NB4 (cell line): Measurements from ENCODE around the gene SLC35G3.
"Not testable (repeated sequence)": the region's sequence is repeated elsewhere in the genome, so short reads cannot be mapped to it uniquely, and the experiment has no call there.

Experiments used
- DNase-seq: peaks from one replicate; pipeline ENCODE4 v3.0.0; 2010; ENCODE audit warnings: low read depth
- H3K4me3 ChIP-seq: one replicate; pipeline ENCODE4 v1.5.1; 2011; ENCODE audit warnings: mild to moderate bottlenecking, low read depth, low read length, moderate library complexity
- MAX ChIP-seq: IDR thresholded peaks from 2 replicates; pipeline ENCODE4 v1.6.1; 2011; ENCODE audit warnings: low read depth, low read length
- MYC ChIP-seq: IDR thresholded peaks from 2 replicates; pipeline ENCODE4 v1.6.1; 2011; ENCODE audit warnings: low read depth, low read length
- POLR2A ChIP-seq: IDR thresholded peaks from 2 replicates; pipeline ENCODE4 v1.6.1; 2011; ENCODE audit warnings: mild to moderate bottlenecking; ENCODE audit not compliant: insufficient read length; ENCODE audit errors: extremely low read depth
- TF ChIP-seq, protein P1 (sequence below): IDR thresholded peaks from one replicate; pipeline ENCODE4 v1.5.1; 2012; ENCODE audit warnings: low read depth, low read length

Gene SLC35G3

DNA sequence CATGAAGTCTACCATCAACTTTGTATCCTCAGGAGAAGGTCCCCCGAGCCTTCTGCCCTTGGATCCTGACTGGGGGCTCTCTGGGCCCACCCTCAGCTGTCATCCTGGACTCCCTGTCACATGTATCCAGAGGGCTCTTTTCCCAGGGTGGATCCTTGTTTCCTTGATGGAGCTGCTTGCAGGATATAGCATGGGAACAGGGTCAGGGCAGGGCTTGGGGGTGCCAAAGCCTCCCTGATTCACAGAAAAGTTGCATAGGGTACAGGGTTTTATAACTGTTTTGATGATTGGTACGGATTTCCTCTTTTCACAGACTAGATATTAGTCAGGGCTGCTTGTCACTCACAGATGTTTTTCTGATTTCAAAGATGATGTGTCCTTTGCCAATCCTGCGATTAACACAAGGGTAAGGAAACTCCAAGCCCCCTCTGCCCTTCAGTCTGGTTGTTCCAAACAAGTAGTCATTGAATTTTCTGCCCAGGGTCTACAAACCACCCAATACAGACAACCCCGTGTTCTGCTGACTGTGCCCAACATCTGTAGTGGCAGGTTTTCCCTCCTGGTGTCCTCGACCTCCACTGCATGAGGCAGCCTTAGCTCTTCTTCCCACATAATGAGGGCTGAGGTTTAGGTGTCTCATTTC lies 20.6 kb upstream of the SLC35G3 start:
- no peak overlapping the region for H3K4me3 ChIP-seq
- DNase-seq, result peak; percentile 25
- TF ChIP-seq POLR2A (no peak), MYC (no peak)

DNA sequence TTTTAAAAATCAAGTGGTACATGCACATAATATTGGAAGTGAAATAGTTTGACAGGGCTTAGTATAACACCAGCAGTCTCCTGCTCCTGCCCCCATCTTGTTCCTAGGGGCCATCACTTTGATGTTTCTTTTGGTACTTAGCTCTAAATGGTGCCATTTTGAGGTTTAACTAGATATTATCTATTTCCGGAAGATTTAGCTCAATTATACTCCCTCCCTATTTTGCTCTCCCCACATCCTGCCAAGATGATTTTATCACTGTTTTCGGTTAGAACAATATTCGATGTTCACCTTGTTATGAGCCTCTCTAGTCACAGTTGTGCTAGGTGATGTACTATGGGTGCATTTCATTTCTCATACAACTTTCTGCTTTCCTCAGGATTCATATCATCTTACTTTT lies 20.0 kb upstream of the SLC35G3 start:
- DNase-seq, result peak; percentile 57
- no peak overlapping the region for H3K4me3 ChIP-seq
- no peak for TF ChIP-seq MAX
- no peak for TF ChIP-seq MYC

DNA sequence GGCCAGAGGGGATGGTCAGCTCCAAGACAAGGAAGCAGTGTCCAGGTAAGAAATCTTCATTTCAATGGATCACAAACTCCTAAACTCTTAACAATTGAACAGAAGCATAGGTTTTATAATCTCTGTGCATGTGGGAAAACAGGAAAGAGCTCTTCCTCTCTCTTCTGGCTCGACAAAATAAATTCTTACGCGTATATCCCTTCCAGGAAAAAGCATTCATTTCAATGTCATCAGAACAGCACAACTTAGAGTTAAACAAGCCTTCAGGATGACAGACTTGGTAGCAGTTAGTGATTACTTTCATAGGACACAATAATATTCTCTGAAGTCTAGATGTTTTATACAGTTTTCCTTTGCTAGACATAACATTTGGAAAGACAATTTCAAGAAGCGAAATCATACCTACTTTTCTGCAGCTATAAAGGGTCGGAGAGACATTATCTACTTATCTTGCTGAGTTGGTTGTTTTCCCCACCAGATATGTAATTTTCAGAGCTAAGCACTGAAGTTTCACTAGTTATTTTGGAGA lies 19.3 kb upstream of the SLC35G3 start:
- H3K4me3 ChIP-seq, result no peak overlapping the region
- DNase-seq, result no peak
- TF ChIP-seq MAX, result no peak
- TF ChIP-seq POLR2A, result no peak
- TF ChIP-seq, protein P1, sequence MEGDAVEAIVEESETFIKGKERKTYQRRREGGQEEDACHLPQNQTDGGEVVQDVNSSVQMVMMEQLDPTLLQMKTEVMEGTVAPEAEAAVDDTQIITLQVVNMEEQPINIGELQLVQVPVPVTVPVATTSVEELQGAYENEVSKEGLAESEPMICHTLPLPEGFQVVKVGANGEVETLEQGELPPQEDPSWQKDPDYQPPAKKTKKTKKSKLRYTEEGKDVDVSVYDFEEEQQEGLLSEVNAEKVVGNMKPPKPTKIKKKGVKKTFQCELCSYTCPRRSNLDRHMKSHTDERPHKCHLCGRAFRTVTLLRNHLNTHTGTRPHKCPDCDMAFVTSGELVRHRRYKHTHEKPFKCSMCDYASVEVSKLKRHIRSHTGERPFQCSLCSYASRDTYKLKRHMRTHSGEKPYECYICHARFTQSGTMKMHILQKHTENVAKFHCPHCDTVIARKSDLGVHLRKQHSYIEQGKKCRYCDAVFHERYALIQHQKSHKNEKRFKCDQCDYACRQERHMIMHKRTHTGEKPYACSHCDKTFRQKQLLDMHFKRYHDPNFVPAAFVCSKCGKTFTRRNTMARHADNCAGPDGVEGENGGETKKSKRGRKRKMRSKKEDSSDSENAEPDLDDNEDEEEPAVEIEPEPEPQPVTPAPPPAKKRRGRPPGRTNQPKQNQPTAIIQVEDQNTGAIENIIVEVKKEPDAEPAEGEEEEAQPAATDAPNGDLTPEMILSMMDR, result no peak
- no peak for TF ChIP-seq MYC

GRCh38 chr17:35212668-35213067 lies 18.5 kb upstream of the SLC35G3 start:
- TF ChIP-seq, protein P1, result no peak
- TF ChIP-seq MAX (no peak), POLR2A (no peak), MYC (no peak)
- no peak overlapping the region for H3K4me3 ChIP-seq
- DNase-seq, result no peak

DNA sequence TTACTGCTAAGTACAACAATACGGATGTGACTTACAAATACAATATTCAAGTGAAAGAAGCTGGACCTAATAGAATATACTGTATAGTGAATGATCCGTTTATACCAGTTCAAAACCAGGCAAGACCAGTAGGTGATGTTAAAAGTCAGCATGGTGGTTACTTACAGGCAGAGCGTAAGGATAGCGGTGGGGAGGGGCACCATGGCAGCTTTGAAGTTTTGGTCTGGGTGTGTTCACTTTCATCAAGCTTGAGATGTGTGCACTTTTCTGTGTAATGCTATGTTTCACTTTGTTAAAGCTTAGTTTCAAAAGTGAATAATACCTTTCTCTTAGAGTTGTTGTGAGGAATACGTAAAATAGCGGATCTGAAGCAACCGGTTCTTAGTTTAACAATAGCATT lies 16.5 kb upstream of the SLC35G3 start:
- no peak for DNase-seq
- no peak for TF ChIP-seq MAX
- no peak for TF ChIP-seq MYC
- TF ChIP-seq, protein P1, result no peak
- no peak for TF ChIP-seq POLR2A
- no peak overlapping the region for H3K4me3 ChIP-seq

DNA sequence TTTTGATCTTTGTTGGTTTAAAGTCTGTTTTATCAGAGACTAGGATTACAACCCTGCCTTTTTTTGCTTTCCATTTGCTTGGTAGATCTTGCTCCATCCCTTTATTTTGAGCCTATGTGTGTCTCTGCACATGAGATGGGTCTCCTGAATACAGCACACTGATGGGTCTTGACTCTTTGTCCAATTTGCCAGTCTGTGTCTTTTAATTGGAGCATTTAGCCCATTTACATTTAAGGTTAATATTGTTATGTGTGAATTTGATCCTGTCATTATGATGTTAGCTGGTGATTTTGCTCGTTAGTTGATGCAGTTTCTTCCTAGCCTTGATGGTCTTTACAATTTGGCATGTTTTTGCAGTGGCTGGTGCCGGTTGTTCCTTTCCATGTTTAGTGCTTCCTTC lies 8.4 kb upstream of the SLC35G3 start:
- not testable (repeated sequence) for H3K4me3 ChIP-seq, DNase-seq

DNA sequence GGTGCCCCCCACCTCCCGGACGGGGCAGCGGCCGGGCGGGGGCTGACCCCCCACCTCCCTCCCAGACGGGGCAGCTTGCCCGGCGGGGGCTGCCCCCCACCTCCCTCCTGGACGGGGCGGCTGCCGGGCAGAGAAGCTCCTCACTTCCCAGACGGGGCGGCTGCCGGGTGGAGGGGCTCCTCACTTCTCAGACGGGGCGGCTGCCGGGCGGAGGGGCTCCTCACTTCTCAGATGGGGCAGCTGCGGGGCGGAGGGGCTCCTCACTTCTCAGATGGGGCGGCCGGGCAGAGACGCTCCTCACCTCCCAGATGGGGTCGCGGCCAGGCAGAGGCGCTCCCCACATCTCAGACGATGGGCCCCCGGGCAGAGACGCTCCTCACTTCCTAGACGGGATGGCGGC lies 869 bp upstream of the SLC35G3 start:
- H3K4me3 ChIP-seq, DNase-seq: not testable (repeated sequence)

GRCh38 chr17:35192708-35193107 lies 1.5 kb downstream of the SLC35G3 start:
- TF ChIP-seq POLR2A (no peak), MAX (no peak), MYC (no peak)
- TF ChIP-seq, protein P1, result no peak
- H3K4me3 ChIP-seq, result no peak overlapping the region
- no peak for DNase-seq
